HepG2 (cell line): Measurements from ENCODE around the gene AUTS2. TPM values are rescaled to one million over a fixed set of nuclear protein-coding genes. Genes with fewer than 3 reads are reported as not detected.

Experiments
- ATAC-seq: fragments of 200-7000 bp; cut with Tn5 transposase; 3 replicates; pipeline ENCODE4 v1.9.1; 2020; ENCODE audit warnings: mild to moderate bottlenecking, moderate library complexity
- BruUV-seq: library from RNA; stranded (reverse); fragments of 400-500 nt; replicated peaks from 2 replicates; lab custom pipeline; 2021; lab: Mats Ljungman, UMichigan
- CTCF ChIA-PET: fragments of 300-600 bp; formaldehyde crosslinking; extraction: SDS; loops from one replicate; lab custom pipeline; 2021; ENCODE audit warnings: low total read pairs, inconsistent platforms, low intra/inter-chr PET ratio; lab: Yijun Ruan, JAX
- POLR2A ChIA-PET: fragments of 350-600 bp; sonication (Branson Sonifier 250); formaldehyde crosslinking; loops from one replicate; lab custom pipeline; 2020; ENCODE audit warnings: antibody characterized with exemption, inconsistent platforms; lab: Yijun Ruan, JAX
- DNase-seq: peaks from one replicate; pipeline ENCODE4 v3.0.0-alpha.2; 2015; ENCODE audit warnings: low spot score
- FAIRE-seq: peaks from 3 replicates; lab custom pipeline; 2011; peaks lifted over from hg19 to GRCh38; lab: Jason Lieb, UNC
- H2AFZ ChIP-seq: one replicate; pipeline ENCODE4 v1.6.1; 2011; ENCODE audit warnings: low read length, inconsistent platforms
- H3K27ac ChIP-seq: fragments of 300-600 bp; 3 replicates; pipeline ENCODE4 v1.8.0; 2011; ENCODE audit warnings: mixed run types, mild to moderate bottlenecking, mixed read lengths, low read length, inconsistent platforms; ENCODE audit not compliant: insufficient read depth; ENCODE audit errors: extremely low read length
- H3K27me3 ChIP-seq, 2 experiments: fragments of 200-600 bp in 1 of 2; 2 replicates in 1 of 2; 3 replicates in 1 of 2; pipeline versions ENCODE4 v1.6.0 to v1.8.0; 2011; ENCODE audit warnings: low read length in 2 of 2, mild to moderate bottlenecking in 2 of 2, moderate library complexity in 2 of 2, inconsistent platforms in 1 of 2; ENCODE audit not compliant: insufficient read depth in 2 of 2, control insufficient read depth in 1 of 2
- H3K36me3 ChIP-seq, 2 experiments: fragments of 200-600 bp in 1 of 2; replicated peaks in 1 of 2; 2 replicates in 1 of 2; 3 replicates in 1 of 2; pipeline versions ENCODE4 v1.5.1 to v1.8.0; 2011; ENCODE audit warnings: low read length in 2 of 2, inconsistent platforms in 1 of 2; ENCODE audit not compliant: insufficient read depth in 2 of 2, control insufficient read depth in 1 of 2
- H3K4me1 ChIP-seq: 2 replicates; pipeline ENCODE4 v1.5.1; 2012; ENCODE audit warnings: low read length, inconsistent platforms; ENCODE audit not compliant: insufficient read depth
- H3K4me2 ChIP-seq: 2 replicates; pipeline ENCODE4 v1.6.0; 2011; ENCODE audit warnings: low read depth, low read length, inconsistent platforms
- H3K4me3 ChIP-seq, 3 experiments: fragments of 200-600 bp in 1 of 3; sonication (generic), shearing (Covaris generic) in 1 of 3; replicated peaks in 1 of 3; 2 replicates each; pipeline ENCODE4 v1.5.1; 2011 to 2016; ENCODE audit warnings: low read length in 3 of 3, inconsistent platforms in 2 of 3, low read depth in 2 of 3, mild to moderate bottlenecking in 2 of 3, control low read depth in 1 of 3, mixed read lengths in 1 of 3; ENCODE audit not compliant: insufficient read depth in 1 of 3
- H3K79me2 ChIP-seq: one replicate; pipeline ENCODE4 v1.6.1; 2011; ENCODE audit warnings: low read length, inconsistent platforms; ENCODE audit not compliant: insufficient read depth
- H3K9ac ChIP-seq: 2 replicates; pipeline ENCODE4 v1.6.0; 2011; ENCODE audit warnings: mild to moderate bottlenecking, low read depth, low read length, inconsistent platforms; ENCODE audit not compliant: insufficient read depth
- H3K9me3 ChIP-seq: 2 replicates; pipeline ENCODE4 v1.5.1; 2012; ENCODE audit warnings: mild to moderate bottlenecking, low read length
- H4K20me1 ChIP-seq: 2 replicates; pipeline ENCODE4 v1.6.0; 2011; ENCODE audit warnings: inconsistent platforms, mild to moderate bottlenecking, low read length, moderate library complexity; ENCODE audit not compliant: insufficient read depth
- ATF2 ChIP-seq: sonication (generic); formaldehyde crosslinking; IDR thresholded peaks from 2 replicates; pipeline ENCODE4 v1.4.0; 2020; ENCODE audit warnings: missing genetic modification reagents
- DMAP1 ChIP-seq: IDR thresholded peaks from 2 replicates; pipeline ENCODE4 v1.6.1; 2016
- GFI1 ChIP-seq: sonication (generic); formaldehyde crosslinking; IDR thresholded peaks from 2 replicates; pipeline ENCODE4 v1.5.0; 2020; ENCODE audit warnings: missing genetic modification reagents, mild to moderate bottlenecking, borderline replicate concordance
- GMEB1 ChIP-seq: sonication (generic); formaldehyde crosslinking; IDR thresholded peaks from 2 replicates; pipeline ENCODE4 v1.5.1; 2020; ENCODE audit warnings: missing genetic modification reagents, mild to moderate bottlenecking, borderline replicate concordance
- HNF4G ChIP-seq, 2 experiments: sonication (generic) in 1 of 2; formaldehyde crosslinking in 1 of 2; IDR thresholded peaks; 2 replicates each; pipeline versions ENCODE4 v1.4.0 to v1.6.1; 2011 to 2020; ENCODE audit warnings: borderline replicate concordance in 2 of 2, low read depth in 2 of 2, mild to moderate bottlenecking in 2 of 2, low read length in 1 of 2, missing genetic modification reagents in 1 of 2, moderate library complexity in 1 of 2
- NCOR1 ChIP-seq: fragments of 200-600 bp; sonication (generic); IDR thresholded peaks from 2 replicates; pipeline ENCODE4 v1.7.0; 2017; ENCODE audit warnings: antibody characterized with exemption, low read length, borderline replicate concordance
- SPEN ChIP-seq: sonication (generic); formaldehyde crosslinking; IDR thresholded peaks from 2 replicates; pipeline ENCODE4 v1.5.1; 2020; ENCODE audit warnings: low read depth, mild to moderate bottlenecking, missing genetic modification reagents
- TBX3 ChIP-seq: fragments of 450-650 bp; IDR thresholded peaks from 2 replicates; pipeline ENCODE4 v1.6.1; 2017; ENCODE audit warnings: antibody characterized with exemption, mild to moderate bottlenecking, inconsistent platforms, borderline replicate concordance
- ZNF274 ChIP-seq: sonication (generic); formaldehyde crosslinking; IDR thresholded peaks from 2 replicates; pipeline ENCODE4 v1.5.1; 2020; ENCODE audit warnings: mild to moderate bottlenecking, missing genetic modification reagents
- ZNF281 ChIP-seq: sonication (generic); formaldehyde crosslinking; IDR thresholded peaks from 2 replicates; pipeline ENCODE4 v1.4.0; 2020; ENCODE audit warnings: missing genetic modification reagents, borderline replicate concordance
- ZNF7 ChIP-seq: IDR thresholded peaks from 2 replicates; pipeline ENCODE4 v1.6.1; 2016; ENCODE audit warnings: missing biosample characterization, missing genetic modification reagents
- ZNF883 ChIP-seq: sonication (generic); formaldehyde crosslinking; IDR thresholded peaks from 2 replicates; pipeline ENCODE4 v1.5.1; 2020; ENCODE audit warnings: mild to moderate bottlenecking, missing genetic modification reagents; ENCODE audit errors: not compliant biosample characterization
- WGBS: methylation state at CpG from one replicate; pipeline ENCODE4 v1.1.6; 2017; ENCODE audit warnings: low lambda C conversion rate; 5-methylcytosine and 5-hydroxymethylcytosine counted together
- in situ Hi-C: cut with HindIII; loops from 2 replicates; pipeline ENCODE4 v1.10.0; 2017; ENCODE audit warnings: low pct_unique_long_range_greater_than_20kb; ENCODE audit not compliant: extremely low pct_ligation_motif_present
- intact Hi-C: fragments of 100-400 bp; cut with micrococcal nuclease; formaldehyde crosslinking; loops from one replicate; pipeline ENCODE4 v1.10.0; 2022; ENCODE audit not compliant: unreplicated experiment
- polyA plus RNA-seq, 8 experiments: library from polyadenylated mRNA; depleted of rRNA in 3 of 8; stranded (reverse) in 7 of 8; unstranded in 1 of 8; fragments of >200 nt; fragmentation: Illumina TruSeq in 4 of 8; extraction: Trizol in 4 of 8; gene quantifications; 2 replicates each; pipeline versions ENCODE4 v1.2.1 to v1.2.3, GENCODE V29; 2011 to 2016; ENCODE audit warnings: low read depth in 4 of 8, missing spikeins in 1 of 8, mixed read lengths in 1 of 8; ENCODE audit not compliant: insufficient read depth in 1 of 8
- total RNA-seq, 5 experiments: library from RNA; depleted of rRNA; stranded (reverse); fragments of >200 nt; fragmentation: Illumina TruSeq; extraction: Trizol; gene quantifications; 2 replicates each; pipeline ENCODE4 v1.2.3, GENCODE V29; 2016; ENCODE audit warnings: low read depth in 1 of 5

Gene AUTS2
- total and polyA plus RNA-seq, 2 of the 13 experiments (the other 11 are each of a cell fraction or from before 2014, with no cell fraction given), result 0.38 TPM; not detected in 1

- intact Hi-C loops, result no loop called here
- no peaks in the 10 kb centered on the region for H3K79me2 ChIP-seq
- no peak overlapping the region for H3K27ac ChIP-seq
- H3K4me2 ChIP-seq, result no peak overlapping the region
- in situ Hi-C loops, result no loop called here
- no peaks in the 10 kb centered on the region for H4K20me1 ChIP-seq
- no peaks in the 10 kb centered on the region for H3K9me3 ChIP-seq
- H3K36me3 ChIP-seq, result no peaks in the 10 kb centered on the region
- TF ChIP-seq ATF2 (CRISPR knock-in tag) (no peak), HNF4G (IDR thresholded peaks at IDR 0.05; ENCODE audit: borderline replicate concordance, low read depth, low read length) (no peak), HNF4G (CRISPR knock-in tag; IDR thresholded peaks at IDR 0.05; ENCODE audit: borderline replicate concordance, low read depth) (no peak), NCOR1 (no peak), TBX3 (no peak), ZNF7 (CRISPR knock-in tag) (no peak), ZNF274 (CRISPR knock-in tag) (no peak), ZNF883 (CRISPR knock-in tag) (no peak), GMEB1 (CRISPR knock-in tag) (no peak), GFI1 (CRISPR knock-in tag) (no peak), ZNF281 (CRISPR knock-in tag) (no peak), SPEN (CRISPR knock-in tag) (no peak), DMAP1 (CRISPR knock-in tag) (no peak)
- H3K27me3 ChIP-seq, result peaks cover 1 to 13% of the 10 kb centered on the region in 2 experiments; a peak in 4 of 5 replicates
- 24% methylated on average over 11 of the region's 11 CpGs for WGBS
- H3K4me1 ChIP-seq, result no peaks in the 10 kb centered on the region
- H3K9ac ChIP-seq, result no peak overlapping the region
- ATAC-seq (no peak), DNase-seq (no peak), FAIRE-seq (no peak)
- ChIA-PET CTCF (no interaction called here), POLR2A (no interaction called here)
- BruUV-seq, result no TSS peak
- no peak overlapping the region for H2AFZ ChIP-seq
- H3K4me3 ChIP-seq, result no peak overlapping the region
Observed at GRCh38 chr7:70700055-70700940, 1102.0 kb downstream of the AUTS2 start.
